Mesenteric fat pad (tissue), 1 donor: Measurements from ENCODE around the gene CEBPZOS. TPM values are rescaled to one million over a fixed set of nuclear protein-coding genes. Genes with fewer than 3 reads are reported as not detected.

Experiments
- DNase-seq: peaks from one replicate; pipeline ENCODE4 v3.0.0-alpha.2; 2020; ENCODE audit warnings: low spot score
- long read RNA-seq: library from polyadenylated mRNA; unstranded; transcript quantifications from one replicate; pipeline ENCODE4 v2.0.0, GENCODE V29; 2020
- total RNA-seq: library from RNA; stranded (reverse); fragmentation: NEBNext Ultra II Directional; extraction: Animal tissue kit (Norgen Biotek cat#: 25700); gene quantifications from one replicate; pipeline ENCODE4 v1.2.1, GENCODE V29; 2021
- donor health status: DM: yes; HTN: yes; CAD: no.

CEBPZOS gene
- total RNA-seq, result 40.2 TPM
- long read RNA-seq, partial matches to known transcripts, result 1 of 5 reads
- long read RNA-seq, other reads (novel, unspliced or antisense), result 2 of 5 reads

DNA sequence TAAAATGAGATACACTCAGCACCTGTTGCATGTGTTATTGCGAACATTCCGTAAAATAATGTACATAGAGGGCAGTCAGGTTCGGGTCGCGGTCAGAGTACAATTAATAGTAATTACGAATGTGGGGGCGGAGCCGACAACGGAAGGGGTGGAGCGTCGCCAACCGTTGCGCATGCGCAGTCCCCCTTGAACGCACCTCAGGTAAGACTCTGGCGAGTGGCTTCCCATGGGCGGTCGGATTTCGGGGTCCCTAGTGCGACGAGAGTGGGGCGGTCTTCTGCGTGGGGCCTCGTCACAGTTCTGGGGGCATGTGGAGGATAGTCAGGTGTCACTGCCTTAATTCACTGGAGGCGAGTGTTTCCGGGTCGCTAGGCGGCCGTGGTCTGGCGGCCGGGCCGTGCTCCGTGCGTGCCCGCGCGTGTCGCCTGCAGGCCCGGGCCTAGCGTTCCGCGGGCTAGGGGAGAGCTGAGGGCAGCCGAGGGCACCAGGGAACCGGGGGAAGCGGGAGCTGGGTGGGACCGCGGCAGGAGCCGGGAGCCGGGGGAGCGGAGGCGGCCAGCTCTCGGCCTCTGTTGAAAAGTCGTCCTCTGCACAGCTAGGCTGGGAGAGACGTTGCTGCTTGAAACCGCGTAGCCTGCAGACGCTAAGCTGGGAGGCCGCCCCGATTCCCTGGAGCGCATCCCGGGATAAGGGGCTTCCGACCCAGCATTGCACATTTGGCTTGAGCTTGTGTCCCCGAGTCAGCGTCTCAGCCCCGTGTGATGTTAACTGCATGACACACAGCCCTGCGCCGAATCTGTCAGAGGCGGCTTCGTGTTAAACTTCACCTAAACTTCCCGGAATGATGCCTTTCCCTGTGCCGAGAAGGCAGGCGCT lies at the start of gene CEBPZOS:
Gene CEBPZOS (plus strand): TSS at position 177 of the 876 bp plus-strand sequence. CDS start 3,209 bp downstream, outside the sequence.
- DNase-seq, result peak; percentile 95

DNA sequence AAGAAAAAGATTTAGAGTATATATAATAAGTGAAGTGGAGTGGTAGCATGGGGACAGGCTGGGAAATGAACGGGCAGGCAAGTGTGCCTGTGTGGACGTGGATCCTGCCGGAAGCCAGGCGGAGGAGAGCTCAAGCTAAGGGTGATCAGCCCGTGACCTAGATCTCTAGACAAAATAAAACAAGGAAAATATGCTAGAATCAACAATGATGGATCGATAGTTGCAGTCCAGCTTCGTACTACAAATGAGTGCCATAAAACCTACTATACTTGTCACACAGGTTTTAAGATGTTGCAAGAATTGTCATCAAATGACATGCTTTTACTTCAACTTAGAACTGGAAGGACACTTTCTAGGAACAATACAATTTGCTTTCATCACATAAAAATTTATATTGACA lies 48.0 kb upstream of the CEBPZOS start:
- DNase-seq, result no peak

DNA sequence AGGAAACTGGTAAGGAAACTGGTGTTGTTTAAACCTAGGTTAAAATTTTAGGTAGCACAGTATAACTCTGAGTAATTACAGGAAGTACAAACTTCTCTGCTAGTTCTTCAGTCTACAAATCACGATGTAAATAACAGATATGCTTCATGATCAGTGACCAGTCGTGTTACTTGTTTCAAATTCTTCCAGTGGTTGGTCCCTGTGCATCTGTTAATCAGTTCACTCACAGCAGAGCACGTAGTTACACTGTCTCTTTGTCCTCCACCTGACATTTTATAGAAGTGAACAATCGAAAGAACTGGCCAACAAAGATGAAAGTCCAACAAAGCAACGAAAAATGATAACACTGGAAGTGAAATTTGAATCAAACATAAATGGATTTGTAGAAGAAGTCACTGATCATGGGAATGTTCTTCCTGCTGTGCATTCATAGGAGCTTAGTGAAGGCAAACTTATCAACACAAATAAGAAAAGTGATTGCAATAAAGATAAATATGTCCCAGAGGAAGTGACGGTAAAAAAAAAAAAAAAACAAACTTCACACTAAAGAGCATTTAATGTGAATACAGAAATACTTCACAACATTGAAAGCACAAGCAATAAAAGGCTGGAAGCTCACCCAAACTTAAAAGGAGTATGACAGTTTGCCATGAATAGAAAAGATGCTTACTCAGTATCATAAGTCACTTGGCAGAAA lies 46.5 kb upstream of the CEBPZOS start:
- DNase-seq, result no peak

DNA sequence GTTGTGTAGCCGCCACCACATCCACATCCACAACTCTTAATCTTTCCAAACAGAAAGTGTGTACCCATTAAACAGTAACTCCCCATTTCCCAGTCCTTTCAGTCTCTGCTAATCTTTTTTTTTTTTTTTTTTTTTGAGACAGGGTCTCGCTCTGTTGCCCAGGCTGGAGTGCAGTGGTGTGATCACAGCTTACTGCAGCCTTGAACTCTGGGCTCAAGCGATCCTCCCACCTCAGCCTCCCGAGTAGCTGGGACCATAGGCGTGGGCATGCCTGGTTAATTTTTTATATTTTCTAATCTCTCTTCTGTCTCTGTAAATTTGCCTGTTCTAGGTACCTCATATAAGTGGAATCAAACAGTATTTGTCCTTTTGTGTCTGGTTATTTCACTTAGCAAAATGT lies 43.1 kb upstream of the CEBPZOS start:
- DNase-seq, result no peak

DNA sequence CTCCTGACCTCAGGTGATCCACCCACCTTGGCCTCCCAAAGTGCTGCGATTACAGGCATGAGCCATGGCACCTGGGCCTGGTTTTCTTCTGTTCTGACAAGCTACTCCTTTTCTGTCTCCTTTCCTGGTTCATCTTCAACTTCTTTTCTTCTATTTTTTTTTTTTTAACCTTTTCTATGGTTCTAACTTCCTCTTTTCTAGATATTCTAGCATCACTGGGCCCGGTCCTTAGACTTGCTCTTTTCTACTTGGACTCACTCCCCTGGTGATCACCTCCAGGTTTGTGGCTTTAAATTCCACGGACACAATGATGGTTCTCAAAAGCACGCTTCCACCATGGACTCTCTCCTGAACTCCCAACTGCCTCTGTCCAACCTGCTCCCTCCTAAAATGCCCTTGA lies 41.5 kb upstream of the CEBPZOS start:
- no peak for DNase-seq

DNA sequence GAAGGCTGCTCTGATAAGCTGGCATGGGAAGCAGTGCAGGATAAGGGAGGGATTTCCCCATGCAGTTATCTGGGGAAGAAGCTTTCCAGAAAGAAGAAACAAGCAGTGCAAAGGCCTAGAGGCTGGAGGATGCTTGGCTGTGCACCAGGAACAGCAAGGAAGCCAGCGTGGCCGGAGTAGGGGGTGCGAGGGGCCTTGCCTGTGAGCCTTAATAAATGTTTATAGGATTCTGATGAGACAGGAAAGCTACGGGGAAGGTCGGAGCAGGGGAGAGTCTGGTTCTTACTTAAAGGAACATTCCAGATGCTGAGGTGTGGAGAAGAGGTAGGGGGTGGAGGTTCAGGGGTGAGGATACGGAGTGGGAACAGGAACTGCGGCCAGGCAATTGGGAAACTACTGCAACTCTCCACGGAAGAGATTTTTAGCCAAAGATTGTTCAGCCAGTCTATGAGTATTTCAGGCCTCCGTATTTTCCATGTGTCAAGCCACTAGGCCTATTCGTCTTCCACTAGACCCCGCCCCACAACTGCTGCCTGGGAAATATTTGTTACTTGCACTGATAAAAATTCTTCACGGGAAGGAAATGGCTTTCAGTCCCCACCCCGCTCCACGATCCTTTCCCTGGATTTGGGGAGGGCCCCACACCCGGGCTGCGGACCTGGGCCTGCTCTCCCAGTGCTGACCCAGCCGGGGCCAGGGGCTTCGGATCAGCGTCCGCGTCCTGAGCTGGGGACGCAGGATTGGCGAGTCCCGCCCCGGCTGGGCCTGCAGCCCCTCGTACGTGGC lies 40.0 kb upstream of the CEBPZOS start:
- no peak for DNase-seq

DNA sequence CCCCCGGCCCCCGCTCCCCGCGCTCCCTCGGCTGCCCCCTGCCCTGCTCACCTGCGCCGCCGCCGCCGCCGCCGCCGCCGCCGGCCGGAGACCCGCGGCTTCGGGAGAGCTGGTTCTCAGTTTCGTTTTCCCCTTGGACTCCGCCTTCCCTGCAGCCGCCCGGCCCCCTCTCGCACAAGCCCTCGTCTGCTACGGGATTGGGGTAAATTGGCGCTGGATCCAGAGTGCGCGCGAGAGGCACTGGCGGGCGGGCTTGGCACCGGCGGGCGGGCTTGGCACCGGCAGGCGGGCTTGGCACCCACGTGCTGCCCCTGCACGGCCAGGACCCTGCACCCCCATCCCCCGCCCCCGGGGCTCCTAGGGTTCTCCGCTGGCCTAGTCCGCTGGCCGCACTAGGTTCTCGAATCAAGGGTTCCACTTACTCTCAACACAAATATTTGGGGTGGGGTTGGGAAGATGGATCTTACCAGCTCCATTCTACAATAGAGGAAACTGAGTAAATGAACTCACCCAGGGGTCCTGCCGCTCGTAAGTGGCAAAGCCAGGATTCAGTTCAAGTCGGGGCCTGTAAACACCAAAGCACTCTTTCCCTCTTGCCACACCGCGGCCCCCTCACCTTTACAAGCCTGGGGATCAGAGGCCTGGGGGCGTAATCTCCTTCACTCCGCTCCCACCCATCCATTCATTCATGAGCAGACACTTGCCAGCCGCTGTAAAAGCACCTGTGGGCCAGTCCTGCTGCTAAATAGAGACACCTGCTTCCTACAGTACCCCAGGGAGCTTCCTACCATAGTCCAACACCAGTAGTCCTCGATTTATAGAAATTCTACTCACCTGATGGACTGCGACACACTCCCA lies 39.2 kb upstream of the CEBPZOS start, which contains the start of gene EIF2AK2:
Gene EIF2AK2 (minus strand): TSS at position 124 of the 858 bp plus-strand sequence. CDS start 9,174 bp downstream, outside the sequence.
- peak; percentile 93 for DNase-seq

DNA sequence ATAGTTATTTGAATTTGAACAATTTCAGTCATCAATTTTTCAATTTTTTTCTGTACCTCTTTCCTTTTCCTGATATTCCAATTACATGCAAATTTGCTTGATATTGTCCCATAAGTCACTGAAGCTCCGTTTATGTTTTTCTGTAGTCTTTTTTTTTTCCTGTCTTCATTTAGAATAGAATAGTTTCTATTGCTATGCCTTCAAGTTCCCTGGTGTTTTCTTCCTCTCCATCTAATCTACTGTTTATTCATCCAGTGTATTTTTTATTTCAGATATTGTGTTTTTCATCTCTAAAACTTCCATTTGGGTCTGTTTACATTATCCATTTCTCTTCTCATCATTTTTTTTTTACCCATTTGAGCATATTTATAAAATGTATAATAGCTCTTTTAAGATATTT lies 31.5 kb upstream of the CEBPZOS start:
- DNase-seq, result no peak

DNA sequence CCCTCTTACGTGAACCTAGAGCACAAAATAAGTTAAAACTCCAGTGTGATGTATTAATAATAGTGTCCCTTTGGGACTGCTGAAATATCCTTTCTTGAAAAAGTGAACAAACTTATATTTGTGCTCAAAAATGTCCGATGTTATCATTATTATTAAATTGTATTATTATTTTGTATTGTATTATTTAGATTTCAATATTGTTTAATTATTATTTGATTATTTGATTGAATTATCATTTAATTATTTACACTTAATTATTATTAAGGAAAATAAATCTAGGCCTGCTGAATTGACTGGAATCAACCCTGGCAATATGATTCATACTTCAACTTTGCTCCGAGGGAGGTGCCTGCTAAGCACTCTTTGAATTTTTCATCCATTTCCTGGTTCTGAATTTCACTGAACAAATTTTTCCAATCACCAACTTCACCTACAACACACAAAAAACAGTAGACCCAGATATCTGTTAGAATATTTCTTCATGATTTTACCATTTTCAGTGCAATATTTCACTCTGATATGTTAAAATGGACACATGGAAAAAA lies 28.6 kb upstream of the CEBPZOS start:
- no peak for DNase-seq

DNA sequence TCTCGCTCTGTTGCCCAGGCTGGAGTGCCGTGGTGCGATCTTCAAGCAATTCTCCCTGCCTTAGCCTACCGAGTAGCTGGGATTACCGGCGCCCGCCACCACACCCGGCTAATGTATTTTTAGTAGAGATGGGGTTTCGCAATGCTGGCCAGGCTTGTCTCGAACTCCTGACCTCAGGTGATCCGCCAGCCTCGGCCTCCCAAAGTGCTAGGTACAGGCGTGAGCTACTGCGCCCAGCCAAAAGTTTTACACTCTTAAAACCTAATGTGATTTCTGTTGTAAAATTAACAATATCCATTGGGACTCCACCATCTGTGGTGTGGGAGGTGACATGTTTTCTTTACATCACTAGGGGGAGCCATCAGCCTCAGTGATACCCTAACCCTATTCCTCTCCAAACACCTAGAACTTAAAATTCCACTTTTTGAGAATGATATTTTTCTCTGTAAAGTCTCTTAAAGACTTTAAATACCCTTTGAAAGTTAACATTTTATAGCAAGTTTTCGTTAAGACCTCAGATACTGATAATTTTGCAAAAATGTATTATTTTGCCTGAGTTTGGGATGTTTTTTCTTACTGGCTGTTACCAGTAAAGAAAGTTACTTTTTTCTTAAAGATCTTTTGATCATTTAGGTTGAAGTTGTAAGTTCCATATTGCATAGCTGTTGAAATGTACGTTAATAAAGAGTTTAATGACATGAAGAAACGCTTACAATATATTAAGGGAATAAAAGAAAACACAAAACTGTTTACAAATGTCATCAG lies 27.9 kb upstream of the CEBPZOS start:
- no peak for DNase-seq

DNA sequence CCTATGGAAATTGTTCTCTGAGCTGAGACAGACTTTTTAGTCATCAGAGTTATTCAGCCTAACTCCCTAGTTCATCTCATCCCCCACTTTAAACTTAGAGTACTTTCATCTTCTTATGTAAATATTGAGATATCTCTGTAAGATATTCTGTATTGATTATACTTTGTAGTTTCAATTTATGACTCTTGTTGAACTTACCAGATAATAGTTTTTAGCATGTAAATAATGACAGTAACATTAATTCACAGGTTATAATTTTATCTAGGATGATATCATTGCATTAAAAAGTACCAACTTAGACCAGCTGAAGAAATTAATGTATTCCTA lies 24.7 kb upstream of the CEBPZOS start:
- DNase-seq, result no peak

DNA sequence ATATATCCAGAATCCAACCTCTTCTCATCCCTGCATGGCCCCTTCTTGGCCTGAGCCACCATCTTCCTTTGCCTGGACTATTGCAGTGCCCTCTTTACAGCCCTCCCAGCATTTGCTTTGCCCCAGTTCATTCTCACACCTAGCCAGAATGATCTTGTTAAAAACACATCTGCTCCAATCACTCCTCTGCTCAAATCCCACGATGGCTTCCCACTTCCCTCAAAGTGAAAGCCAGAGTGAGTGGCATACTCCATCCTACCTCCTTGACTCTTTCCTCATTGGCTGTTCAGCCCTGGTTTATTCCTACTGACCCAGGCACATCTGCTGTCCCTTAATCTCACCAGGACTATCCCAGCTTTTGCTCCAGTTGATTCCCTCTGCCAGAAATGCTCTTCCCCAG lies 22.6 kb upstream of the CEBPZOS start:
- no peak for DNase-seq

DNA sequence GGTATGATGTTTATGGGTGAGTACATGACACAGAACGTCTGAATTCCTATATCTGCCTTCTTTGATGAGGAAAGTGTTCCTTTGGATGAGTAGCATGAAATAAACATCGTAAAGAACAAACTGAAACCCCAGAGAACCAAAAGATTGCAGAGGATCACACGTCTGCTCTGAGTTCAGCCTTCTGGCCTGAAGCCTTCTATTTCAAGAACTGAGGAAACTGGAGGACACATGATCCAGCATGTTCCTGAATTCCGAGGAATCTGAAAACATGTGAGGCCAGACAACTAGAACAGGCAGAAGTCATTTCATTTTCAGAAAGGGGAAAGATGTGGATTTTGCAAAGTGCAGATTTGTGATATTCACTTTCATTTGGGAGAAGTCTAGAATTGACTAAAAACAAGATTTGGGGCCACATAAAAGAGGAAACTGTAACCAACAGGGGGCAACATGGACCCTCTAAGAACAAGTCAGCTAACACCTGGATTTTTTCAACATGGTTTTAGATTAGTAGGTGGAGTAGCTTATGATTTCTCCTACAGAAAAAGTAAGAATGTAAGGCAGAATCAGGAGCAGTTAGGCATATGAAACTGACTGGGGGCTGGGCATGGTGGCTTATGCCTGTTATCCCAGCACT lies 16.2 kb upstream of the CEBPZOS start:
- DNase-seq, result no peak

DNA sequence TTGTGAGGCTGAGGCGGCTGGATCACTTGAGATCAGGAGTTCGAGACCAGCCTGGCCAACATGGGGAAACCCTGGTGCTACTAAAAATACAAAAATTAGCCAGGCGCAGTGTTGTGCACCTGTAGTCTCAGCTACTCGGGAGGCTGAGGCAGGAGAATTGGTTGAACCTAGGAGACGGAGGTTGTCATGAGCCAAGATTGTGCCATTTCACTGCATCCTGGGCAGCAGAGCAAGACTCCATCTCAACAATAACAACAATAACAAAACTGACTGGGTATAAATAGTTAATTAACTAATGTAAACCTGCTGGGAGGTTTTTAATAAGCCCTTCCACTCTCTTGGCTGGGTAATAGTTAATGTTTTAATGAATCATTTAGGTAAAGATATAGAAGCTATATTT lies 15.7 kb upstream of the CEBPZOS start:
- no peak for DNase-seq

DNA sequence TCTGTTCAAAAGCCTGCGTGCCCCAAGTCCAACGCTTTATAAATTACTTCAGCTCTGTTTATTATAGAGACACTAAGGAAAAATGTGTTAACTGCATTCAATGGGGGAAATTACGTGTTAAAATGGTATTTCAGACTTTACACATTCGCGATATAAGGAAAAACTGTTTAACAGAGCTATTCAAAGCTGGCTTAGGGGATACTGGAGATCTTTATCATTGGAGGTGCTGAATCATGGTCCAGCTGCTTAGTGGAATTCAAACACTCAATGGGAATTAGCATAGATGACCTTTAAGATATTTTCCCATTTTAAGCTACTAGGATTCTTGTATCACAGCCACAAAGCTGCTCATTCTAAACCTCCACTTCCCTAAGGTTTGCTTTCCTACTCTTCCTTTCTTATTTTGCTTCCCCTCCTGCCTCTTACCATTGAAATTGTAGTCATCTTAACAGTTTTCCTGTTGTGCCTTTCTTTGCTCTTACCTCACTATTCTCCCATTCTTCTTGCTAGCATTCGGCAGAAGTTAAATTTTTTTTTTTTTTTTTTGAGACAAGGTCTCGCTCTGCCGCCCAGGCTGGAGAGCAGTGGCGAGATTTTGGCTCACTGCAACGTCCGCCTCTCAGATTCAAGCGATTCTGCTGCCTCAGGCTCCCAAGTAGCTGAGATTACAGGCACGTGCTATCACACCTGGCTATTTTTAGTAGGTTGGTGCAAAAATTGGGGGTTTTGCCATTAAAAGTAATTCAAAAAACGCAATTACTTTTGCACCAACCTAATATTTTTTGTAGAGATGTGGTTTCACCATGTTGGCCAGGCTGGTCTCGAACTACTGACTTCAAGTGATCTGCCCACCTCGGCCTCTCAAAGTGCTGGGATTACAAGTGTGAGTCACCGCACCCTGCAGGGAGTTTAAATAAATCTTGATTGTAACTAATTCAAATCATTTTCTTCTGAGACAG lies 14.3 kb upstream of the CEBPZOS start:
- no peak for DNase-seq

DNA sequence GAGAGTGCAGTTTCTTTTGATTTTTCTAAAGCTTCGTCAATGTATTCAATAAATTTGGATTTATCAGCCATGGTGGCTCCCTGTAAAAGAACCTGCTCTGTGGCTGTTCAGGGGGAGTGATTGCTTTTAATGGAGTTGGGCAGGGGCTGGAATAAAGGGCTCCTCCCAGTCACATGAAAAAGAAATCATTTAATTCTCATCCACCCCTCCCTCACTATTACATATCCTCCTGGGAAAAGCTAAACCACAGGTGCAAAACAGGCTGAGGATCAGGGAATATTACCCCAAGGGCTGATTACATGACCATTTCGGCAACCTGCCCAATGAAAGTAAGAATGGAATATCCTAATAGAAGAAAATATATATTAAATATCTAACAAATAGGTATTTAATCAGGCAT lies 7.7 kb upstream of the CEBPZOS start, which contains the start of gene SULT6B1:
Gene SULT6B1 (minus strand): TSS at position 101 of the 400 bp plus-strand sequence. CDS start 30 bp downstream, at position 71.
- no peak for DNase-seq

DNA sequence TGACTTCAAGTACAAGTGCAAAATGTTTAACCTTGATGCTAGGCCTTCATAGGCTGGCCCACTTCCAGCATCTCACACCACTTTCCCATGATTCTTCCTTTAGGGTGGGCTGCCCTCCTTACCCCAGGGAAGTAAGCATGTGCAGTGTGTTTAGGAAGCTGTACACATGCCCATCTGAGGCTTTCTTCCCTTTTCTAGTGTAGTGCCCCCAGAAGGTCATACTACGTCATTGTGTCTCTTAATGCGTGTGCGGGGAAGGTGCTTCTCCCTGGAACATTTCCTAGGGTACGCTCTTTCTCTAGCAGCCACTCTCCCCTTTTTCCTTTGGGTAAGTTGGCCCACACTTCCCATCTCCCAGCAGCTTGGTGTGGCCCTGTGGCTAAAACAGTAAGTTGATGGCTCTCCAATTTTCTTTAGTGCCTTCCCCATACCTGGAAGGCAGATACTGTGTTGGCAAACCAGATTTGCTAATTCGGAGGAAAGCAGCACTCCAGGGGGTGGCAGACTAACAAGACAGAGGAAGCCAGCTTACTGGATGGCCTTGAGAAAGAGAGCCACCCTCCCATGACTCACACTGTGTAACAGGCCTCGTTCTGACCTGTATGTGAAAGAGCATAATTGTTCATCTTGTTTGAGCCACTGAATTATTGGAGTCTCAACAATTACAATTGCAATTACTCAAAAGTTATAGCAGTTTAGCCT lies 6.7 kb upstream of the CEBPZOS start:
- DNase-seq, result no peak
